NCI-H2107 treated with DMSO at 0.1 percent for 48 hours (cell line): ENCODE results near the gene MRPL32.
"Not testable (repeated sequence)": the region's sequence is repeated elsewhere in the genome, so short reads cannot be mapped to it uniquely, and the experiment has no call there.

ENCODE experiments used
- DNase-seq: peaks from one replicate; lab custom pipeline; 2025; ENCODE audit not compliant: unreplicated experiment; lab: John Stamatoyannopoulos, UW

The MRPL32 gene

GRCh38 chr7:42931834-42932651 is at the start of gene MRPL32, which contains the start of gene PSMA2:
MRPL32 (plus strand) TSS chr7:42932376; CDS start chr7:42932387, 11 bp downstream.
PSMA2 (minus strand) TSS chr7:42932174; CDS start chr7:42932158, 16 bp downstream.
- peak; percentile 99 for DNase-seq

DNA sequence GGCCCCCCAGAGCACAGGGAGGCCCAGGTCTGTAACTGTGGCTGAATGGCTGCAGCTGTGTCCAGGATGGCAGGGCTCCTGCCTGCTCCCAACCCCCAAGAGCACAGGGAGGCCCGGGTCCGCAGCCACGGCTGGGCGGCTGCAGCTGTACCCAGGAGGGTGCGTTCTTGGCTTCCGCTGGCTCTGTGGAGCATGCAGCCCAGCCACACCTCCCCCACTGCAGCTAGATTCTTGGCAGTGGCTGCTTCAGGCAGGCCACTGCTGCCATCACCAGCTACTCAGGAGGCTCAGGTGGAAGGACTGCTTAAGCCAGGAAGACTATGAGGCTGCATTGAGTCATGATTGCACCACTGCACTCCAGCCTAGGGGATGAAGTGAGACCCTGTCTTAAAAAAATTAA is 48.2 kb upstream of the MRPL32 start:
- DNase-seq, result peak; percentile 9

- DNase-seq, result not testable (repeated sequence)
Observed at GRCh38 chr7:42885183-42885582, 47.0 kb upstream of the MRPL32 start.

GRCh38 chr7:42886129-42886528 is 46.0 kb upstream of the MRPL32 start:
- no peak for DNase-seq

DNA sequence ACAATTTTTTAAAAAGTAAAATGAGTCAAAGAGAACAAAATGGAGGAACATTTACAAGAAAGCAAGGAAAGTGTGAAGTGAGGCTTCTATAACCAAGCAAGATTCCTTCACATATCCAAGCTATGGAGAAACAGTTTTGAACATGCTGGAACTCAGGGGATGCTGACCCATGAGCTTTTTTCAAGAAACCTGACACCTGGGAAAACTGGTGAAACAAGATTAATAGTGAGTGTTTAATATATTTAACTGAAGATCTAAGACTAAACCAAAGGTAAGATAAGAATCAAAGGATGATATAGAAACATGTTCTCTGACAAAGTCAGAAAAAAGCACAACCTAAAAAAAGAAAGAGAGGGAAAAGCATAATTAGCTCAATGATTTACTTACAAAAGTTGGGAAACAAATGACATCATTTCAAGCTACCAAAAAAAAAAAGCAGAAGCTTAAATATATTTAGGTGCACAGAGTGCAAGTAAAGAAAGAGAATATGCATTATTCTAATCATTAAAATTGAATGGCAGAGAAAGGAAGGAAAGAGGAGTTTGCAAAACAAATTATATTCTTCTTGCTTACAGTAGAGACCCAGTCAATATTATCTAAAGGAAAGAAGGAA is 45.2 kb upstream of the MRPL32 start:
- DNase-seq, result no peak

DNA sequence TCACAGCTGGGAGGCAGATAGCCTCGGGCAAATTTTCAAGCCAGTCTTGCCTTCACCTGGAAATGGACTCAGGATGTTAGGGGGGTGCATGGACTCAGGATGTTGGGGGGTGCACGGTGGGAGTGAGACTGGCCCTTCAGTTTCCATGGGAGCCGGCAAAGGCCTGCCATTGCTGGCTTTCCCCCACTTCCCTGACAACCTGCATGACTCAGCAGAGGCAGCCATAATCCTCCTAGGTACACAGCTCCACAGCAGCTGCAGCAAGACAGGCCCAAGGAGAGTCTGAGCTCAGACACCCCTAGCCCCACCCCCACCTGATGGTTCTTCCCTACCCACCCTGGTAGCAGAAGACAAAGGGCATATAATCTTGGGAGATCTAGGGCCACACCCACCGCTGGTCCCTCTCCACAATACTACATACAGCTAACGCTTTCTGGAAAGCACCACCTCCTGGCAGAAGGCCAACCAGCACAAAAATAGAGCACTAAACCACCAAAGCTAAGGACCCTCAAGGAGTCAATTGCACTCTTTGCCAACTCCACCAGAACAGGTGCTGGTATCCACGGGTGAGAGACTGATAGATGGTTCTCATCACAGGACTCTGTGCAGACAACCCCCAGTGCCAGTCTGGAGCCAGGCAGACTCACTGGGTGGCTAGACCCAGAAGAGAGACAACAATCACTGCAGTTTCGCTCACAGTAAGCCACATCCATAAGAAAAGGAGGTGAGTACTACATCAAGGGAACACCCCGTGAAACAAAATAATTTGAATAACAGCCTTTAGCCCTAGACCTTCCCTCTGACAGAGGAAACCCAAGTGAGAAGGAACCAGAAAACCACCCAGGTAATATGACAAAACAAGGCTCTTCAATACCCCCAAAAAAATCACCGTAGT is 38.6 kb upstream of the MRPL32 start:
- peak; percentile 45 for DNase-seq

DNA sequence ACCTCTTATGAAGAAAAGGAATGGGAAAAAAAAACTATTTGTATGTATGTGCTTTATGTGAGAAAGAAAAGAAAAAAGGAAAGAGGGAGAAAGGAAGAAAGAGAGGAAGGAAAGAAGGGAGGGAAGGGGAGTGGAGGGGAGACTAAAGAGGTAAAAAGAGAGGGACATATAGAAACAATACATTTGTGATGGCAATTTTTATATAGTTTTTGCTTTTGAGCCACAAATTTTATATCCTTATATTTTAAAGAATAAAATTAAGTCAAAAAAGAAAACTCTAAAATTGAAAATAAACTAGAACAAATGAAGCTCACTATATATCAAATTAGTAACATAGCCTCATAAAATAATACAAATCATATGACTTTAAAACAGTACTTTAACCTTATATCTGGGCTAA is 31.3 kb upstream of the MRPL32 start:
- no peak for DNase-seq

GRCh38 chr7:42902331-42902730 is 29.8 kb upstream of the MRPL32 start:
- DNase-seq, result no peak

- no peak for DNase-seq
Observed at GRCh38 chr7:42906181-42906580, 26.0 kb upstream of the MRPL32 start.

DNA sequence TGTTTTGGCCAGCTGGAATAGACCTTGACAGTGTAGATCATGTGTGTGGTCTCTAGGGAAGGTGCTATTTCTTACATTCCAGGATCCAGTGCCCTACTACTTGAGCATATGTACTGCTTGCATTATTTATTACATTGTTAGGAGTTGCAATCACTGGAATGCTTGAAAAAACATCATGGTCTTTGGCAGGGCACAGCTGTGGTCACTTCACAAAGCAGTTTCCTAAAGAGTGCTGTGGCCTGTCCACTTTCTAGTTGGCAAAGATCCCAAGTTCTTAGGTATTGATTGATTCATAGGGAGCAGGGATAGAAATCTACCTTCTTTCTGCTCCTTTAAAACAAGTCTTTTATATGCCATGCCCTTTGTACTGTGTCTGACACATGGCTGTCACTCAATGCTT is 24.9 kb upstream of the MRPL32 start:
- no peak for DNase-seq

GRCh38 chr7:42910306-42910705 is 21.9 kb upstream of the MRPL32 start:
- no peak for DNase-seq

- DNase-seq, result peak; percentile 87
Observed at GRCh38 chr7:42911454-42912447, 20.4 kb upstream of the MRPL32 start, which contains the start of gene C7orf25. C7orf25 (minus strand) TSS chr7:42912070; CDS start chr7:42910900, 1,170 bp downstream.

GRCh38 chr7:42913591-42913990 is 18.6 kb upstream of the MRPL32 start:
- no peak for DNase-seq

DNA sequence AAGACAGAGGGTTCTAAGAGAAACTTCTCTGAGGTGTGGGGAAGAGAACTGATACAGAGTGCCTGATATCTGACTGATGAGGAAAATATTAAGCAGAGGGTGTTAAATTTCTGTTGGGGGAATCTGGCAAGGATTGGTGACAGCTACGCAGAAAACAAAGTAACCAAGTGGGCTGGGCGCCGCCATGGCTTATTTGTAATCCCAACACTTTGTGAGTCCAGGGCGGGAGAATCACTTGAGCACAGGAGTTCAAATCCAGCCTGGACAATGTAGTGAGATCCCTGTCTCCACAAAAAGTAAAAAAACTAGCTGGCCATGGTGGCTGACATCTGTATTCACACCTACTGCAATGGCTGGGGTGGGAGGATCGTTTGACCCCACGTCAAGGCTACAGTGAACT is 18.2 kb upstream of the MRPL32 start:
- no peak for DNase-seq

DNA sequence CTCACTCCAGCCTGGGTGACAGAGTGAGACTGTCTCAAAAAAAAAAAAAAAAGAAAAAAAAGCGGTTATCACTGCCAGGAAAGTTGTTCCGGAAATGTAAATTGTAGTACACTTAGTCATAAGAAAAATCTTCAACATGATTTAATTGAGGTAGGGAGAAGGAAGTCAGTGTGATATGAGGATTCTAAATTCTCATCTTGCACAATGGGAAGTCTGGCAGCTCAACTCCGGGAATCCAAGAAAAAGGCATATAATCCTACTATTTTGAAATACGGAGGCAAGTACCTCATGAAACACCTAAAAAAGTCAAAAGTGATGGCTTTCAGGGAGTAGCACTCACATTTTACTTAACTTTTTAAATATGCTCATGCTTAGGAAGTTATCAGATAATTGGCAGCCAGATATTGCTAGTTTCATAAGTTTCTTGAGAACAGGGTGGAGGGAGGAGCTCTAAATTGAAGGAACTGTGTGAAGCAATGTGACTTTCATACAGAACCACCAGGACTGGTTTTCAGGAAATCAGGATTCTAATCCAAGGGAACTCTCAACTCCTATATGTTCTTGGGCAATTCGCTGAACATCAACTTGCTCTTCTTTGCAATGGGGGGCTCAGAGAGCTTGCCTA is 17.6 kb upstream of the MRPL32 start:
- no peak for DNase-seq

DNA sequence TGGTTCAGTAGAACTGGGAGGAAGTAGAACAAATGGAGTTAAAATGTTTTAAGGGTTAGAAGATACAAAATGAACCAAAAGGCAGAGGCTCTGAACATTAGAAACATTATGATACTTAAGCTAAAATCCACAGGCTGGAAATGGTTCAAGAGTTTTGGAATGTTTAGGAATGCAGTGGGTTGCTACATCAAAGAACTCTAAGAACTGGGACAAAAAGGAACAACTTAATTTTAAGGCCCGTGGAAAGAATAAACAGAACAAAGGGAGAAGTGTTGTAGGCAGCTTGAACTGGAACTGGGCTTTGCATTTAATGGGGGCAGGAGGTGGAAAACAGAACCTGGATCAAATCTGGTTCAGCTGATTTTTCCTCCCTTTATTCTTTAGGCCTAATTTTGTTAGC is 16.8 kb upstream of the MRPL32 start:
- no peak for DNase-seq

DNA sequence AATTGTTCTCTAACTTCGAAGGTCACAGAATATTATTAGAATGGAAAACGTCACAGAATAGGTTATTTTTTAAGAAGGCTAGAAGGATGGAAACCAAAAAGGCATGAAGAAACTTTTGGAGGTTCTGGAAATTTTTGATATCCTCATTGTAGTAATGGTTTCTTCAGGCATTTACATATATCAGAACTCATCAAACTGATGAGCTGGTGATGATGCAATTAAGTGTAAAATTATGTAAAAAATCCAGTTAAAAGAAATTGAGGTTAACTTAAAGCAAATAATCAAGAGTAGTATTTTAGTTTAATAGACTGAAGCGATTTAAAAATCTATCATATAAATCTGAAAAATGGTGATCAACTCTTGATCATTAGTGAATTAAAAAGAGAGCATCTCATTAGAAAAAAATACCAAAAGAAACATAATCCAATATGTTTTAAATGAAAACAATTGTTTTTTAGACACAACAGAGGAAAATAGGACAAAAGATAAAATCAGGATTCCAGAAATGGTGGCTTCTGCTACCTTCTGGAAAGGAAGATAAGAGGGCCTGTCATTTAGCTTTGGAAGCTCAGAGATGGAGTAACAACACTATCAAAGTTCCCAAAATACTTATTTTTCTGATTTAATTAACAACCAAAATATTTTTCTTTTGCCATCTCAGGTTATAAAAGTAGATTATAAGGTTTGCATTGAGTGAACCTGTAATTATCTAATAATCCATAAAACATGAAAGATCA is 10.0 kb upstream of the MRPL32 start:
- no peak for DNase-seq

- DNase-seq, result no peak
Observed at GRCh38 chr7:42924223-42924838, 7.8 kb upstream of the MRPL32 start.

DNA sequence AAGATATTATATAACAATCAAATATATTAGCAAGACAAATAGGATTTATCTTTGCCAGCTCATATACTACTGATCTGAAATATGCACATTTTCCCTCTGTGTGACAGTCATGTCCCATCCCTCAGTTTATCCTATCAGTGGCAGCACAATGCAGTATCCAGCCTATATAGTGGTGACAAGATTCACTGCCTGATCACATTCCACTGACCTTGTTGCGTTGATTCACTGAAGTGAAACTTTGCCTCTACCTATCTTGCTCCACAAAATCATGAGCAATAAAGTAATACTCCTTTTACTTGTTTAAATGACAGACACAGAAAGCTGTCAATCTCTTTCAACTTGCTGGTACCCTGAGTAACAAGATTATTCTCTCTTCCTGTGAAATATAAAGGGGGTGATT is 6.5 kb upstream of the MRPL32 start:
- no peak for DNase-seq
